Activated T-helper 1 cell treated with anti-CD3 and anti-CD28 coated beads, Interleukin-2, amount 50 U/mL, for 16 hours (primary cell): ENCODE measurements around the gene FAM222B.
"Not testable (repeated sequence)": the region's sequence is repeated elsewhere in the genome, so short reads cannot be mapped to it uniquely, and the experiment has no call there.

Experiments used
- DNase-seq, 2 donors: peaks; one replicate each; pipeline ENCODE4 v3.0.0-alpha.2; 2020; ENCODE audit warnings: low read depth in 1 of 2, low spot score in 1 of 2

The FAM222B gene

GRCh38 chr17:28871056-28871579 lies 28.5 kb upstream of the FAM222B start:
- no peak for DNase-seq

DNA sequence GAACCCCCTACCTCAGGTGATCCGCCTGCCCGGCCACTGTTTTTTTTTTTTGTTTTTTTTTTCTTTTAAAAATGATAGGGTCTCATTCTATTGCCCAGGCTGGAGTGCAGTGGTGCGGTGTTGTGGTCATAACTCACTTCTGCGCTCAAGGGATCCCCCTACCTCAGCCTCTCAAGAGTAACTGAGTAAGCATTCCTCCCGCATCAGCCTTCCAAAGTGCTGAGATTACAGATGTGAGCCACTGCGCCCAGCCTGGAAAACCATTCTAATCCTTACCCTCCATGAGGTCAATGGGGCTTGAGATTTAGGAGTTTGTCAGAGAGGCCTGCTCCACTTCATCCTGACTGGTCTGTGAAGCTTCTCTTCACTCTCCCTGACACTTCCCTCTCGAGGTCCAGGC lies 24.7 kb upstream of the FAM222B start:
- no peak for DNase-seq

DNA sequence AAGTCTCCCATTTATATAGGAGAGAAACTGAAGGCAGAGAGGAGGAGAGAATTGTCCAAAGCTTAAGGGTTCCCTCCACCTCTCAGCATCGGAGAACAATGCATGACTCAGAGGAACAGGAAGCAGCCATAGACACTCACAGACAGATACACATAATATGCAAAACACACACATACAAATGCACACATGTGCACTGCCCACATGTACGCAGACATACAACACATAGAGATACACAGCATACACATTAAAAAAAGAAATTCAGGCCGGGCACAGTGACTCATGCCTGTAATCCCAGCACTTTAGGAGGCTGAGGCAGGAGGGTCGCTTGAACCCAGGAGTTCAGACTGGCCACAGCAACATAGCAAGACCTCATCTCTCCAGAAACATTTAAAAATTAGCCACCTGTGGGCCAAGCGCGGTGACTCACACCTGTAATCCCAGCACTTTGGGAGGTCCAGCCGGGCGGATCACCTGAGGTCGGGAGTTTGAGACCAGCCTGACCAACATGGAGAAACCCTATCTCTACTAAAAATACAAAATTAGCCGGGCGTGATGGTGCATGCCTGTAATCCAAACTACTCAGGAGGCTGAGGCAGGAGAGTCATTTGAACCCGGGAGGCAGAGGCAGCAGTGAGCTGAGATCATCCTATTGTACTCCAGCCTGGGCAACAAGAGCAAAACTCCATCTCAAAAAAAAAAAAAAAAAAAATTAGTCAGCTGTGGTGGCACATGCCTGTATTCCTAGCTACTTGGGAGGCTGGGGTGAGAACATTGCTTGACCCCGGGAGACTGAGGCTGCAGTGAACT lies 23.6 kb upstream of the FAM222B start:
- DNase-seq, result no peak

GRCh38 chr17:28864991-28865849 lies 22.6 kb upstream of the FAM222B start:
- DNase-seq, result no peak

GRCh38 chr17:28863953-28864352 lies 21.4 kb upstream of the FAM222B start:
- DNase-seq, result no peak

DNA sequence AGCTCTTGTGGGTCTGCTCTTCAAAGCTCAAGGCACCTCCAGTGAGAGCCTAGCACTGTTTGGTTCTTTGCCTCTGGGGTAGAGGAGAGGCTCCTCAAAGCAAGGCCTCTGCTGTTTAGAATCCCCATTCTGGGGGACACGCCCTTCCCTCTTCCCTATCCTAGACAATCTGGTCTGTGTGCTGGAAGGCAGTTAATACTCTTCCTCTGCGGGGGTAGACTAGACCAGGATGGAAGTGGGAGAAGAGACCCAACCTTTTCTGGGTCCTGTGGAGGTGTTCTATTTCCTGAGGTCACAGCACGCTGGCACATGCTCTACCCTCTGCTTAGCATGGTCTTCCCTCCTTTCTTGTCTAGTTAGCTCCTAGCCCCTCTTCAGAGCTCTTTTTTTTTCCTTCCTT lies 20.0 kb upstream of the FAM222B start:
- DNase-seq, result no peak

DNA sequence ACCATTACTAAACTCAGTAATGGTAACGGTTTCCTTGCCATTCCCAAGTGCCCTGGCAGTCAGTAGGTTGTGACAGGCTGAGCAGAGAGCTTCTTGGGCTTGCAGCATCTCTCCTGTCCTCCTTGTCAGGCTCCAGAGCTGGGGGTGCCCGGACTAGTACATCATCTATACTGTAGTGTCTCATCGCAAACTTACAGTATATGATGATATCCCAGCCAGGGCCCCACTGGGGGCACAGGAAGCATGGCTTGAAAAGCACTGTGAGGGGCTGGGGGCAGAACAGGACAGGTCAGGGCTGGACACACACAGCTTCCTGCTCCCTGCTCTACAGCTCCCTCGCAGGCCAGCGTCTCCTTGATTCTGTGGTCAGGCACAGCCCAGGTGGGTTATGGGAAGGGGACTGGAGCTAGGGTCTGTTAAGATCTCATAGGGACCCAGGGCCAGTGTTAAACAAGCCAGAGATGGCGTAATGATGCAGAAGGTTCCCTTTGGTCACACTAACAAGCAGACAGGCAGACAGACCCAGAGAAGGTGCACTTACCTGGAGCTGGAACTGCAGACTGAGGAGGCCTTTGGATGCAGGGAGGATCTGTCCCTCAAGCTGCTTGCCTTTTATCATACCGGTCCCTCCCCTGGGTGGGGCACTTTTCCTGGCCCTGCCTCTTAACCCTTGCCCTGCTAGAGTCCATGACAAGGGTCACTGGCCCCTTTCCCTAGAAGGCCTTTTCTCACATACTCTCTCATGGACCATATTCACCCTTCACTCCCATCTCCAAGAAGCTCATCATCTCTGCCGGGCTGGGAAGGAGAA lies 19.0 kb upstream of the FAM222B start:
- DNase-seq, result no peak

GRCh38 chr17:28860363-28860808 lies 17.8 kb upstream of the FAM222B start:
- no peak for DNase-seq

GRCh38 chr17:28858801-28859355 lies 16.3 kb upstream of the FAM222B start:
- no peak for DNase-seq

GRCh38 chr17:28857905-28858800 lies 15.6 kb upstream of the FAM222B start:
- no peak for DNase-seq

- no peak for DNase-seq
Observed at GRCh38 chr17:28856028-28856574, 13.5 kb upstream of the FAM222B start.

GRCh38 chr17:28855336-28855679 lies 12.7 kb upstream of the FAM222B start:
- DNase-seq, result no peak

- DNase-seq, result peak; percentile 59 to 73
Observed at GRCh38 chr17:28854457-28855335, 12.1 kb upstream of the FAM222B start, which contains the start of gene ERAL1. Gene ERAL1, plus strand, starts transcription at chr17:28855016. Its CDS starts 19 bp downstream, at chr17:28855035.

DNA sequence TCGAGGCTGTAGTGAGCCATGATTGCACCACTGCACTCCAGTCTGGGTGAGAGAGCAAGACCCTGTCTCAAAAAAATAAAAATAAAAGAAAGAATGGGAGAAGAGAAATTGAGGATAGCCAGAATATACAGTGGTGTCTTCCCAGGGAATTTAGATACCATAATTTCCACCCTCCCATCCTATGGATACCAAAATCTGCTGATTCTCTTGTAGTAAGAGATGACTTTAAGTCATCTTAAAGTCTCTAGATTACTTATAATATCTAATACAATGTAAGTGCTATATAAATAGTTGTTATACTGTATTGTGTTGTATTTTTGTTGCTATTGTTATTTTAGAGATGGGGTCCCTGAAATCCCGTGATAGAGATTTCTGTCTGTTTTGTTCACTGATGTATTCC lies 10.7 kb upstream of the FAM222B start:
- no peak for DNase-seq

- no peak for DNase-seq
Observed at GRCh38 chr17:28849281-28849680, 6.7 kb upstream of the FAM222B start.

DNA sequence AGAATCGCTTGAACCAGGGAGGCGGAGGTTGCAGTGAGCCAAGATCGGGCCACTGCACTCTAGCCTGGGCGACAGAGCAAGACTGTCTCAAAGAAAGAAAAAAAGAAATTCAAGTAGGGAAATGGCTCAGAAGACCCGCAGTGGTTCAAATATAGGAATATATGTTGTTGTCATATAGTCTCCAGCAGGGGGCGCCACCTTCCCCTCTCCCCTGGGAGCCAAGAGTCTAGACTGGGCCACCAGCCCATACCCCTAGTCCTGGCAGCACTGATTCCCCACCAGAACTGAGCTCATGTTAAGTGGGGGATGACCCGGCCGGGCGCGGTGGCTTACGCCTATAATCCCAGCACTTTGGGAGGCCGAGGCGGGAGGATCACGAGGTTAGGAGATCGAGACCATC lies 6.1 kb upstream of the FAM222B start:
- DNase-seq, result peak; percentile 33 to 41

DNA sequence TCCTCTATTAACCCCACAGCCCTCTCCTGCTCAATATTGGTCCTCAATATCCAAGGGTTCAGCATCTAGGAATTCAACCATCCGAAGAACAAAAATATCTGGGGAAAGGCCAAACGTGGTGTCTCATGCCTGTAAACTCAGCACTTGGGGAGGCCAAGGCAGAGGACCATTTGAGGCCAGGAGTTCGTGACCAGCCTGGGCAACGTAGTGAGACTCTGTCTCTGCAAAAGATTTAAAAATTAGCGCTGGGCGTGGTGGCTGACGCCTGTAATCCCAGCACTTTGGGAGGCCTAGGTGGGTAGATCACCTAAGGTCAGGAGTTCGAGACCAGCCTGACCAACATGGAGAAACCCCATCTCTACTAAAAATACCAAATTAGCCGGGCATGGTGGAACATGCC lies 4.1 kb upstream of the FAM222B start:
- DNase-seq, result not testable (repeated sequence)

DNA sequence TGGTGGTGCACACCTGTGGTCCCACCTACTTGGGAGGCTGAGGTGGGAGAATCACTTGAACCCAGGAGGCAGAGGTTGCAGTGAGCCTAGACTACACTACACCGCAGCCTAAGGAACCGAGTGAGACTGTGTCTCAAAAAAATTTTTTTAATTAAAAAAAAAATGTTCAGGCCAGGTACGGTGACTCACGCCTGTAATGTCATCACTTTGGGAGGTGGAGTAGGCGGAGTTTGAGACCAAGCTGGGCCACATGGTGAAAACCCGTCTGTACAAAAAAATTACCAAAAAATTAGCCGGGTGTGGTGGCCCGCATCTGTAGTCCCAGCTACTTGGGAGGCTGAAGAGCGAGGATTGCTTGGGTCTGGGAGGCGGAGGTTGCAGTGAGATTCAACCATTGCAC lies 3.6 kb upstream of the FAM222B start:
- DNase-seq, result no peak

DNA sequence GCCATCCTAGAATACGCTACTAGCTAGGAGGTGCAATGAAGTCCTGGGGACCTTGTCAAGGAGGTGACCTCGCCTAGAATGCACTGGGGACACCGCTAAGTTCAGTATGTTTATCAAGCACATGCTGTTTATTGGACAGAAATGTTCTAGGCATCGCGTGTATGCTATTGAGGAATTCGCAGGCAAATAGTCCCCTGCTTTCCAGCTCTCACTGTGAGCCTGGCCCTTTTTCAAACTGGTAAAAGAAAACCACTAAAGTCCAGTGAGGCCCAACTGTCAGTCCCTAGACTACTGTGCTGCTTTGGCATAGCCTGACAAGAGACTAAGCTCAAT lies 1.2 kb upstream of the FAM222B start:
- no peak for DNase-seq
